H7 (cell line): ENCODE results near the gene LRRC8B. TPM values are rescaled to one million over a fixed set of nuclear protein-coding genes. Genes with fewer than 3 reads are reported as not detected.

Experiments
- total RNA-seq: library from RNA; depleted of rRNA; stranded (reverse); fragments of >200 nt; shearing (Covaris generic); gene quantifications from 2 replicates; pipeline ENCODE4 v1.2.3, GENCODE V29; 2014; rRNA removed

The LRRC8B gene
- total RNA-seq, 1 experiment from 2014 or later: 15.9 TPM

Other genes with a start within 250 kb of the LRRC8B start
- gene GBP6, start 160.8 kb upstream of the LRRC8B start, total RNA-seq: not detected in 2 replicates
- gene LRRC8C, start 108.3 kb downstream of the LRRC8B start, total RNA-seq: 1.2 and 1.3 TPM in 2 replicates